Neural crest cell (in vitro differentiated cells): ENCODE measurements around the gene AXIN1. TPM values are rescaled to one million over a fixed set of nuclear protein-coding genes. Genes with fewer than 3 reads are reported as not detected.

ENCODE experiments used
- DNase-seq: peaks from one replicate; pipeline ENCODE4 v3.0.0; 2021; ENCODE audit warnings: low read depth, mixed read lengths, low spot score
- H3K27ac Mint-ChIP-seq: one replicate; pipeline ENCODE4 v1.8.0; 2021; ENCODE audit warnings: mild to moderate bottlenecking, mixed read lengths; ENCODE audit not compliant: unreplicated experiment
- H3K27me3 Mint-ChIP-seq: 2 replicates; pipeline ENCODE4 v1.8.0; 2021; ENCODE audit warnings: low read depth, mild to moderate bottlenecking, mixed read lengths
- H3K36me3 Mint-ChIP-seq: 2 replicates; pipeline ENCODE4 v1.8.0; 2021; ENCODE audit warnings: low read depth, mild to moderate bottlenecking, mixed read lengths
- H3K4me1 Mint-ChIP-seq: 2 replicates; pipeline ENCODE4 v1.8.0; 2021; ENCODE audit warnings: mixed read lengths
- H3K4me3 Mint-ChIP-seq: one replicate; pipeline ENCODE4 v1.8.0; 2021; ENCODE audit warnings: mild to moderate bottlenecking, mixed read lengths
- H3K9me3 Mint-ChIP-seq: 2 replicates; pipeline ENCODE4 v1.8.0; 2021; ENCODE audit warnings: mixed read lengths
- total RNA-seq: library from RNA; stranded (reverse); gene quantifications from 2 replicates; pipeline ENCODE4 v1.2.1, GENCODE V29; 2021
- TF ChIP-seq, protein P1 (sequence below): fragments of 200-600 bp; sonication (generic); conservative IDR thresholded peaks from 2 replicates; pipeline ENCODE4 v1.5.0; 2021; ENCODE audit warnings: antibody characterized with exemption, mild to moderate bottlenecking

The AXIN1 gene
- total RNA-seq, 1 donor from 2014 or later = 38.2 TPM

DNA sequence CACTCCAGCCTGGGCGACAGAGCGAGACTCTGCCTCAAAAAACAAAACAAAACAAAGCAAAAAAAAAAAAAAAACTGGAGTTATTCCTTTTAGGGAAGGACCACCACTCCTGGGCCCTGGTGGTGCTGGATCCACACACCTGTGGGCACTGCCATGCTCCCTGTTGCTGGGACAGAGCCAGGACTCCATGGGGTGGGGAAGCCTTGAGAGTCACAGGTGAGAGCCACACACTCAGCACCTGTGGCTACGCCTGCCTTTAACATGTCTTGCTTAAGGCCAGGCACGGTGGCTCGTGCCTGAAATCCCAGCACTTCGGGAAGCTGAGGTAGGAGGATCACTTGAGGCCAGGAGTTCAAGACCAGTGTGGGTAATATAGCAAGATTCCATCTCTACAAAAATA lies 51.3 kb downstream of the AXIN1 start:
- no peak for DNase-seq
- Mint-ChIP-seq H3K36me3 (peaks cover 5% of the 10 kb centered on the region), H3K27ac (no peak overlapping the region), H3K4me1 (no peaks in the 10 kb centered on the region), H3K9me3 (no peaks in the 10 kb centered on the region), H3K27me3 (no peaks in the 10 kb centered on the region), H3K4me3 (no peak overlapping the region)
- TF ChIP-seq, protein P1, sequence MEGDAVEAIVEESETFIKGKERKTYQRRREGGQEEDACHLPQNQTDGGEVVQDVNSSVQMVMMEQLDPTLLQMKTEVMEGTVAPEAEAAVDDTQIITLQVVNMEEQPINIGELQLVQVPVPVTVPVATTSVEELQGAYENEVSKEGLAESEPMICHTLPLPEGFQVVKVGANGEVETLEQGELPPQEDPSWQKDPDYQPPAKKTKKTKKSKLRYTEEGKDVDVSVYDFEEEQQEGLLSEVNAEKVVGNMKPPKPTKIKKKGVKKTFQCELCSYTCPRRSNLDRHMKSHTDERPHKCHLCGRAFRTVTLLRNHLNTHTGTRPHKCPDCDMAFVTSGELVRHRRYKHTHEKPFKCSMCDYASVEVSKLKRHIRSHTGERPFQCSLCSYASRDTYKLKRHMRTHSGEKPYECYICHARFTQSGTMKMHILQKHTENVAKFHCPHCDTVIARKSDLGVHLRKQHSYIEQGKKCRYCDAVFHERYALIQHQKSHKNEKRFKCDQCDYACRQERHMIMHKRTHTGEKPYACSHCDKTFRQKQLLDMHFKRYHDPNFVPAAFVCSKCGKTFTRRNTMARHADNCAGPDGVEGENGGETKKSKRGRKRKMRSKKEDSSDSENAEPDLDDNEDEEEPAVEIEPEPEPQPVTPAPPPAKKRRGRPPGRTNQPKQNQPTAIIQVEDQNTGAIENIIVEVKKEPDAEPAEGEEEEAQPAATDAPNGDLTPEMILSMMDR = no peak

DNA sequence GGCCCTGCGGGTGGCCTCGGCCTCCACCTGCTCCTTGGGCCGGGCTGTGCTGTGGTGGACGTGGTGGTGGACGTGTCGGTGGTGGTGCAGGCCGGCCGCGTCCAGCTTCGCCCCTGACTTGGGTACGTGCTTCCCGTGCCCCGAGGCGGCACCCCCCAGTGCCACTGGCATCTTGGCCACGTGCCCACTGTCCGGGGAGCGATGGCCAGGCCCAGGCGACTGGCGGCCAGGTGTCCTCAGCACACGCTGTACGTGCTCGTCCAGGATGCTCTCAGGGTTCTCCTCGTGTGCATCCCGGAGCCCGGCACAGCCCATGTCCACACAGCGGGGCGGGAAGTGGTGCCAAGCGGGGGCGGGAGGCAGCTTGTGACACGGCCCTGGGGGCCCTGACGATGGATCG lies 54.7 kb downstream of the AXIN1 start:
- no peak for DNase-seq
- Mint-ChIP-seq H3K27ac (no peak overlapping the region), H3K9me3 (no peaks in the 10 kb centered on the region), H3K36me3 (no peaks in the 10 kb centered on the region), H3K4me3 (no peak overlapping the region), H3K4me1 (no peaks in the 10 kb centered on the region), H3K27me3 (no peaks in the 10 kb centered on the region)
- TF ChIP-seq, protein P1 = no peak

DNA sequence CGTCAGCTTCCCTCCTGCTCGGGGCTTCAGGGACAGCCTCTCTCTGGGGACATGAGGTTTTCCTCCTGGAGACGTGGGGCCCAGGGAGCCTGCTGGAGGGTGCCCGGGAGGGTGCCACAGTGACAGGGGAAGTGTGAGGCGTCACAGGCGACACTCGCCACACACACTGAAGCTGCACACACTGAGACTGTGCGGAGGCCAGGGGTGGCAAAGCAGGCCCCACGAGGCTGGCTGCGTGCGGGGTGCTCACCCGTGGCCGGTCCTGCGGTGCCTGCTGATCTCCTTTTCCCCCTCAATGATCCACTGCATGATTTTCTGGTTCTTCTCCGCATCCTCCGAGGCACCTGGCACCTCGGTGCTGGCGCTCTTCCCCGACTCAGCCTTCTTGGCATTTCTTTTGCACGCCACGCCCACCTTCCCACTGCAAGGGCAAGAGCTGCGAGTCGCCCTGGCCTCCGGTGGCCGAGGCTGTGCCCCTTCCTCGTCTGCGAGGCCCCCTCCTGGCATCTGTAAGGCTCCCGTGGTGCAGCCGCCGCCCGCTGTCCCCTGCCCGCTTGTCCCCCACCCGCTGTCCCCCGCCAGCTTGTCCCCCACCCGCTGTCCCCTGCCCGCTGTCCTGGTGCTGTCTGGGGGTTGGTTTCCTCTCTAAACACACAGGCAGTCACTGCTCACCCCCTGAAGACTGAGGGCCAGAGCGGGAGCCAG lies 55.6 kb downstream of the AXIN1 start:
- no peak overlapping the region for H3K4me3 Mint-ChIP-seq
- TF ChIP-seq, protein P1 = no peak

DNA sequence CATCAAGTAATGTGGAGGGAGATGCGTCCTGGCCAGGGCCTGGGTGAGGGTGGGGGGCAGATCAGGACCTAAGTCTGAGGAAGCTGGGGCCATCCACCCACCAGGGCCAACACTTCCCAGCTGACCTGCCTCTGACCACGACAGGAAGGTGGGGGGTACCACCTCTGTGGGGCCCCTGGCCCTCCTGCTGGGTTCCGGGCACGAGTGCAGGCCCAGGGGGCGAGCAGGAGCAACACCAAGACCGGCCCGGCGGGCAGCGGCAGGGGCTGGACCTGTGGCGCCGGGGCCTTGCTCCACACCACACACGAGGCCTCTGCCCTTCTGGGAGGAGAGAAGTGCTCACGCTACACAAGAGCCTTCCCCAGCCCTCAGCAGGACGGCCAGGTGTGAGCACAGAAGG lies 56.2 kb downstream of the AXIN1 start:
- no peaks in the 10 kb centered on the region for H3K9me3 Mint-ChIP-seq
- no peak for DNase-seq
- no peak overlapping the region for H3K4me3 Mint-ChIP-seq
- no peaks in the 10 kb centered on the region for H3K36me3 Mint-ChIP-seq
- no peak overlapping the region for H3K27ac Mint-ChIP-seq
- TF ChIP-seq, protein P1 = no peak
- H3K27me3 Mint-ChIP-seq = no peaks in the 10 kb centered on the region
- no peaks in the 10 kb centered on the region for H3K4me1 Mint-ChIP-seq

More for the DNA sequence above, 55.6 kb downstream of the AXIN1 start:
- no peaks in the 10 kb centered on the region for H3K36me3 Mint-ChIP-seq
- DNase-seq = no peak
- H3K4me1 Mint-ChIP-seq = no peaks in the 10 kb centered on the region
- no peaks in the 10 kb centered on the region for H3K27me3 Mint-ChIP-seq
- no peaks in the 10 kb centered on the region for H3K9me3 Mint-ChIP-seq
- H3K27ac Mint-ChIP-seq = no peak overlapping the region

DNA sequence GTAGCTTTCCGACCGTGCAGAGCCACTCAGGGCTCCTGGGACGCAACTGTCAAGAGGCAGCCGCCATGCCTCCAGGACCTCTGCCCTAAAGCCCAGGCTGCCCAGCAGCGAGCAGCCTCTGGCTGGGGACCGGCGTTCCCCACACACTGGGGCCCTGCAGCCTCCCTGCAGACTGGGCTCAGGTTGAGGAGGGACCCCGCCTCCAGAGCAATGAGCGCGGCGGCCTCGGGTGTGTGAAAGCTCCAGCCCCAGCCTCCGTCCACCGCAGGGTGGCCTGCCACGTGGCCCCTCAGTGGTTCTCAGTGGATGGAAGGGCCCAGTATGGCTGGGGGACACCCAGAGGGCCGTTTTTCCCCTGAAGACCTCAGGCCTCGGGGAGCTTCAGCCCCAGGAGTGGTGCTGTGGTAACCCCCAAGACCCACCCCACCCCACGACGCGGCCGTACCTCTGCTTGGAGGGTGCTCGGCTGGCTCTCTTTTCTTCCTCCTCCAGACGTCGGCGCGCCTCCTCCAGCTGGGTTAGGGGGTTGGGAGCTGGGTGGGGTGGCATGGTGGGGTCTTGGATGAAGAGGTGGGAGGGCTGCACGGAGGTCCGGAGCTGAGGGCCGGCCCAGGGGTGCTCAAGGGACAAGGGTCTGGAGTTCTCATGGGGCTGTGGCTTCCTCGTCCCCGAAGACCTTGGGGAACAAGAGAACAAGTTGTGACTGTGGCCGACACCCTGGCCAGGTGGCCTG lies 59.3 kb downstream of the AXIN1 start:
- no peaks in the 10 kb centered on the region for H3K27me3 Mint-ChIP-seq
- no peaks in the 10 kb centered on the region for H3K36me3 Mint-ChIP-seq
- H3K4me1 Mint-ChIP-seq = no peaks in the 10 kb centered on the region
- DNase-seq = no peak
- no peaks in the 10 kb centered on the region for H3K9me3 Mint-ChIP-seq
- H3K27ac Mint-ChIP-seq = no peak overlapping the region
- no peak overlapping the region for H3K4me3 Mint-ChIP-seq
- TF ChIP-seq, protein P1 = no peak
